Esophagus muscularis mucosa (tissue), 4 donors: ENCODE measurements around the gene SLC13A2. TPM values are rescaled to one million over a fixed set of nuclear protein-coding genes. Genes with fewer than 3 reads are reported as not detected.
"Not testable (repeated sequence)": the region's sequence is repeated elsewhere in the genome, so short reads cannot be mapped to it uniquely, and the experiment has no call there.

Source experiments
- DNase-seq: peaks from one replicate; pipeline ENCODE4 v3.0.0-alpha.2; 2017; ENCODE audit errors: extremely low spot score
- H3K27ac ChIP-seq, 4 donors: fragments of 200-600 bp; sonication (generic); replicated peaks in 1 of 4; 1 replicate in 3 of 4; 2 replicates in 1 of 4; pipeline ENCODE4 v1.5.1; 2016 to 2019; ENCODE audit warnings: mild to moderate bottlenecking in 1 of 4
- H3K27me3 ChIP-seq, 4 donors: fragments of 200-600 bp; sonication (generic); one replicate each; pipeline versions ENCODE4 v1.5.1 to v1.6.0; 2016 to 2019
- H3K36me3 ChIP-seq, 4 donors: fragments of 200-600 bp; sonication (generic); one replicate each; pipeline ENCODE4 v1.5.1; 2016 to 2019
- H3K4me1 ChIP-seq, 4 donors: fragments of 200-600 bp; sonication (generic); one replicate each; pipeline ENCODE4 v1.5.1; 2016 to 2019
- H3K4me3 ChIP-seq, 4 donors: fragments of 200-600 bp; sonication (generic); 1 replicate in 2 of 4; 2 replicates in 2 of 4; pipeline ENCODE4 v1.5.1; 2016 to 2019; ENCODE audit warnings: mild to moderate bottlenecking in 4 of 4, moderate library complexity in 1 of 4
- H3K9me3 ChIP-seq, 4 donors: fragments of 200-600 bp; sonication (generic); 1 replicate in 3 of 4; 2 replicates in 1 of 4; pipeline ENCODE4 v1.5.1; 2016 to 2019
- CTCF ChIP-seq, 3 experiments: fragments of 200-600 bp in 2 of 3; fragments of 450-650 bp in 1 of 3; sonication (generic) in 2 of 3; IDR thresholded peaks; one replicate each; pipeline ENCODE4 v1.5.1; 2017 to 2019; ENCODE audit warnings: antibody characterized with exemption in 3 of 3, mild to moderate bottlenecking in 2 of 3, moderate library complexity in 1 of 3
- EP300 ChIP-seq: sonication (generic); formaldehyde crosslinking; IDR thresholded peaks from one replicate; pipeline ENCODE4 v1.6.1; 2017; ENCODE audit warnings: antibody characterized with exemption
- POLR2A ChIP-seq: fragments of 450-650 bp; IDR thresholded peaks from one replicate; pipeline ENCODE4 v1.6.1; 2017; ENCODE audit warnings: antibody characterized with exemption, moderate library complexity, mild to moderate bottlenecking, low read depth
- POLR2AphosphoS5 ChIP-seq, 2 donors: sonication (generic); formaldehyde crosslinking; IDR thresholded peaks; one replicate each; pipeline ENCODE4 v1.6.1; 2017; ENCODE audit warnings: antibody characterized with exemption in 2 of 2
- WGBS: methylation state at CpG from one replicate; pipeline ENCODE4 v1.1.5; 2018; 5-methylcytosine and 5-hydroxymethylcytosine counted together
- intact Hi-C: fragments of 100-400 bp; cut with DNase I; formaldehyde crosslinking; loops from one replicate; pipeline ENCODE4 v1.15.1; 2023
- total RNA-seq, 4 donors: library from RNA; depleted of rRNA; stranded (reverse); fragments of >200 nt; gene quantifications; one replicate each; pipeline versions ENCODE4 v1.1.0 to v1.2.1, GENCODE V29; 2016

The SLC13A2 gene
- total RNA-seq, 4 donors from 2014 or later = not detected

GRCh38 chr17:28521311-28522085, 48.1 kb downstream of the SLC13A2 start:
- WGBS = 67% methylated on average over 5 of the region's 21 CpGs
- no peak overlapping the region for H3K4me3 ChIP-seq
- DNase-seq = no peak
- no peaks in the 10 kb centered on the region for H3K27me3 ChIP-seq
- intact Hi-C loops = no loop called here
- H3K4me1 ChIP-seq = peaks cover 0 to 7% (median 7%) of the 10 kb centered on the region in 4 donors
- H3K9me3 ChIP-seq = no peaks in the 10 kb centered on the region
- no peaks in the 10 kb centered on the region for H3K36me3 ChIP-seq
- TF ChIP-seq CTCF (IDR thresholded peaks at IDR 0.05) = no peak
- H3K27ac ChIP-seq = no peak overlapping the region

GRCh38 chr17:28522281-28522680, 48.8 kb downstream of the SLC13A2 start:
- H3K4me3 ChIP-seq, intact Hi-C loops, H3K27ac ChIP-seq, H3K27me3 ChIP-seq, DNase-seq, H3K36me3 ChIP-seq, H3K9me3 ChIP-seq, H3K4me1 ChIP-seq: not testable (repeated sequence)
- 91% methylated on average over 4 of the region's 4 CpGs for WGBS

- H3K27me3 ChIP-seq = no peaks in the 10 kb centered on the region
- H3K4me1 ChIP-seq = peaks cover 0 to 7% (median 7%) of the 10 kb centered on the region in 4 donors
- no peak for DNase-seq
- no peak overlapping the region for H3K27ac ChIP-seq
- intact Hi-C loops = no loop called here
- no peaks in the 10 kb centered on the region for H3K9me3 ChIP-seq
- no peak overlapping the region for H3K4me3 ChIP-seq
- no peaks in the 10 kb centered on the region for H3K36me3 ChIP-seq
- no peak for TF ChIP-seq POLR2A
- no peak for TF ChIP-seq EP300
- TF ChIP-seq POLR2AphosphoS5 (IDR thresholded peaks at IDR 0.05) = no peak
- TF ChIP-seq CTCF (IDR thresholded peaks at IDR 0.05) = no peak
- 81% methylated on average over 6 of the region's 6 CpGs for WGBS
Observed at GRCh38 chr17:28523186-28523585, 49.7 kb downstream of the SLC13A2 start.

- Histone ChIP-seq H3K27ac (no peak overlapping the region), H3K9me3 (no peaks in the 10 kb centered on the region), H3K36me3 (no peaks in the 10 kb centered on the region), H3K4me3 (no peak overlapping the region), H3K4me1 (peaks cover 0 to 7% (median 7%) of the 10 kb centered on the region in 4 donors), H3K27me3 (no peaks in the 10 kb centered on the region)
- intact Hi-C loops = no loop called here
- 91% methylated on average over 11 of the region's 15 CpGs for WGBS
- no peak for DNase-seq
- TF ChIP-seq CTCF (IDR thresholded peaks at IDR 0.05) (no peak), EP300 (no peak), POLR2AphosphoS5 (IDR thresholded peaks at IDR 0.05) (no peak), POLR2A (no peak)
Observed at GRCh38 chr17:28523876-28524275, 50.4 kb downstream of the SLC13A2 start.

GRCh38 chr17:28524476-28525424, 51.3 kb downstream of the SLC13A2 start:
- intact Hi-C loops = no loop called here
- Histone ChIP-seq H3K27me3 (no peaks in the 10 kb centered on the region), H3K9me3 (no peaks in the 10 kb centered on the region), H3K36me3 (no peaks in the 10 kb centered on the region), H3K4me3 (no peak overlapping the region), H3K27ac (no peak overlapping the region), H3K4me1 (peaks cover 0 to 7% (median 7%) of the 10 kb centered on the region in 4 donors)
- no peak for TF ChIP-seq POLR2A
- no peak for TF ChIP-seq EP300
- no peak for TF ChIP-seq POLR2AphosphoS5 (IDR thresholded peaks at IDR 0.05)
- TF ChIP-seq CTCF (IDR thresholded peaks at IDR 0.05) = no peak
- 85% methylated on average over 11 of the region's 25 CpGs for WGBS
- no peak for DNase-seq
